Measurements from ENCODE around the gene TIGD2. TPM values are rescaled to one million over a fixed set of nuclear protein-coding genes. Genes with fewer than 3 reads are reported as not detected.

TIGD2 gene
- total RNA-seq, 4 donors from 2014 or later = 12.4 to 17.7 (median 14.2) TPM

DNA sequence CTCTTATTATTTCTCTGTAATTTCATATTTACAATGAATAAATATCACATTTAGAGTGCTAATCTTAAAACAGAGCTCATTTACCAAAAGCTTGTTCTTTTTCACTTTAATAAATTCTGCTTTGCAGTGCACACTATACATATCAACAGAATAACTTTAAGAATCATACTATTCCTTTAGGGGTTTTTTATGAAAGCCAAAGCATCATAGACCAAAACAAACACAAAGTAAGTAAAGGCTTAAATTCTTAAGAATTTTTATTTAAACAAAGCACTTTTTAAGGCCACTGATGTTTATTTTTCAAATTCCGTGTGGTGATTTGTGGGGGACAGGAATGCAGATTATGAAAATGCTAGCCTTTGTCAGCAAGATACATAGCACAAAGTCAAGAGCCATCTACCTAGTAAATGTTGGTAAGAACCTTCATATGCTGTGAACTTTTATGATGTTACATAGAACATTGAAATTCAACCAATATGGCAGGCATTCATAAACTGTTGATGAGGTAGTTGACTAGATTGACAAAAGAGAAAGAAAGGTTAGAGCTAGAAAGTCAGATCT, 17.8 kb downstream of the TIGD2 start:
- Histone ChIP-seq H3K4me1 (no peaks in the 10 kb centered on the region), H3K36me3 (no peaks in the 10 kb centered on the region), H3K27ac (no peak overlapping the region), H3K27me3 (no peaks in the 10 kb centered on the region), H3K9me3 (no peaks in the 10 kb centered on the region), H3K4me3 (no peak overlapping the region)
- no peak for DNase-seq
- TF ChIP-seq CTCF (IDR thresholded peaks at IDR 0.05) (no peak), POLR2A (IDR thresholded peaks at IDR 0.05) (no peak)

GRCh38 chr4:89134775-89135319, 23.5 kb downstream of the TIGD2 start:
- H3K36me3 ChIP-seq = no peaks in the 10 kb centered on the region
- H3K4me1 ChIP-seq = no peaks in the 10 kb centered on the region
- H3K27me3 ChIP-seq = no peaks in the 10 kb centered on the region
- H3K27ac ChIP-seq = no peak overlapping the region
- H3K9me3 ChIP-seq = no peaks in the 10 kb centered on the region
- DNase-seq = no peak
- no peak overlapping the region for H3K4me3 ChIP-seq
- TF ChIP-seq POLR2A (IDR thresholded peaks at IDR 0.05) (no peak), CTCF (IDR thresholded peaks at IDR 0.05) (no peak)

GRCh38 chr4:89136525-89136924, 25.2 kb downstream of the TIGD2 start:
- Histone ChIP-seq H3K4me3 (no peak overlapping the region), H3K27ac (no peak overlapping the region), H3K4me1 (no peaks in the 10 kb centered on the region), H3K27me3 (no peaks in the 10 kb centered on the region), H3K9me3 (no peaks in the 10 kb centered on the region), H3K36me3 (no peaks in the 10 kb centered on the region)
- TF ChIP-seq CTCF (IDR thresholded peaks at IDR 0.05) (no peak), POLR2A (IDR thresholded peaks at IDR 0.05) (no peak)
- no peak for DNase-seq

DNA sequence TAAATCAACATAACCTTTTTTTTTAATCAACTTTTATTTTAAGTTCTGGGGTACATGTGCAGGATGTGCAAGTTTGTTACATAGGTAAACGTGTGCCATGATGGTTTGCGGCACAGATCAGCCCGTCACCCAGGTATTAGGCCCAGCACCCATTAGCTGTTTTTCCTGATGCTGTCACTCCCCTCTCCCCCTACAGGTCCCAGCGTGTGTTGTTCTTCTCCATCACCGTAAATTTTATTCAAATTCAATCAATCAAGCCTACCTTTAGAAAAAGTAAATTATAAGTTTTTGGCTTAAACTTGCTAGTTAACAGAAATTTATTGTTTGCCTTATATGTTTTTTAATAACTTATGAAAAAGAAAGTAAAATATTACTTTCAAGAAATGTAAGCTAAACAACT, 25.9 kb downstream of the TIGD2 start:
- no peak overlapping the region for H3K4me3 ChIP-seq
- no peak for TF ChIP-seq CTCF (IDR thresholded peaks at IDR 0.05)
- no peak for TF ChIP-seq POLR2A (IDR thresholded peaks at IDR 0.05)
- H3K9me3 ChIP-seq = no peaks in the 10 kb centered on the region
- no peaks in the 10 kb centered on the region for H3K4me1 ChIP-seq
- H3K36me3 ChIP-seq = no peaks in the 10 kb centered on the region
- no peak for DNase-seq
- no peak overlapping the region for H3K27ac ChIP-seq
- H3K27me3 ChIP-seq = no peaks in the 10 kb centered on the region

DNA sequence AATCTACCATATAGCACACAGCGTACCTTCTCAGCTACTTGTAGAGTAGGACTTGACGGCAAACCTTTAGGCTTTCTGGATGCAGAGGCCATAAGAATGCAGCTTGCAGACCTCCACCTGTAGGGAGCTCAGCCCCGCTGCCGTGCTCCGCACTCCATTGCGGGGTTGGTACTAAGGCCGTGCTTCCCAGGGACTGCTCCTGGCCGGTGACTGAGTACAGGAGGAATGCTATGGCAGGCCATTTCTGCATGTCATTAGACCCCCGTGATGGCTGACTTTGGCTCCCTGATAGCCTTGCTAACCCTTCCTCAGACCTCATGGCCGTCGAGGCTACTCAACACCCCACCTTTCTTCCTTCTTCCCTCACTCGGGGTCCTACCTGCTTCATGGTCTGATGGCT, 26.4 kb downstream of the TIGD2 start:
- Histone ChIP-seq H3K4me3 (no peak overlapping the region), H3K4me1 (no peaks in the 10 kb centered on the region), H3K36me3 (no peaks in the 10 kb centered on the region), H3K27ac (no peak overlapping the region), H3K27me3 (no peaks in the 10 kb centered on the region), H3K9me3 (no peaks in the 10 kb centered on the region)
- TF ChIP-seq POLR2A (IDR thresholded peaks at IDR 0.05) (no peak), CTCF (IDR thresholded peaks at IDR 0.05) (no peak)
- no peak for DNase-seq
